SK-N-SH treated with all-trans-retinoic acid at 6 μM for 48 hours (cell line): ENCODE results near the gene MYO16.

Experiments
- ARNTL ChIP-seq: fragments of 450-650 bp; formaldehyde crosslinking; IDR thresholded peaks from 2 replicates; pipeline ENCODE4 v1.5.0; 2020; ENCODE audit warnings: low read depth, mild to moderate bottlenecking, moderate library complexity, borderline replicate concordance
- BACH2 ChIP-seq: fragments of 250-450 bp; sonication (Bioruptor Pico); IDR thresholded peaks from 2 replicates; pipeline ENCODE4 v1.9.0; 2021; ENCODE audit warnings: mild to moderate bottlenecking, borderline replicate concordance
- CSDC2 ChIP-seq: fragments of 250-450 bp; sonication (Bioruptor Pico); IDR thresholded peaks from 2 replicates; pipeline ENCODE4 v1.5.0; 2020; ENCODE audit warnings: mild to moderate bottlenecking, moderate library complexity
- SNAI2 ChIP-seq: fragments of 250-450 bp; sonication (Bioruptor Pico); IDR thresholded peaks from 2 replicates; pipeline ENCODE4 v1.5.0; 2020; ENCODE audit warnings: mild to moderate bottlenecking, moderate library complexity
- TCF4 ChIP-seq: fragments of 250-450 bp; sonication (Bioruptor Pico); IDR thresholded peaks from 2 replicates; pipeline ENCODE4 v1.8.0; 2021; ENCODE audit warnings: mild to moderate bottlenecking, moderate library complexity, borderline replicate concordance
- TOX ChIP-seq: fragments of 250-450 bp; sonication (Bioruptor Pico); IDR thresholded peaks from 2 replicates; pipeline ENCODE4 v1.8.0; 2021; ENCODE audit warnings: mild to moderate bottlenecking, moderate library complexity, borderline replicate concordance
- ZC3H10 ChIP-seq: fragments of 250-450 bp; sonication (Bioruptor Pico); IDR thresholded peaks from 2 replicates; pipeline ENCODE4 v1.5.1; 2021; ENCODE audit warnings: mild to moderate bottlenecking, moderate library complexity
- ZFP3 ChIP-seq: fragments of 250-450 bp; sonication (Bioruptor Pico); IDR thresholded peaks from 2 replicates; pipeline ENCODE4 v1.5.0; 2020; ENCODE audit warnings: mild to moderate bottlenecking, moderate library complexity
- TF ChIP-seq, protein P1 (sequence below): fragments of 250-450 bp; sonication (Bioruptor Pico); IDR thresholded peaks from 2 replicates; pipeline ENCODE4 v1.5.1; 2020; ENCODE audit warnings: low read depth, mild to moderate bottlenecking, moderate library complexity
- TF ChIP-seq, protein P2 (sequence below): fragments of 250-450 bp; sonication (Bioruptor Pico); IDR thresholded peaks from 2 replicates; pipeline ENCODE4 v1.5.1; 2021; ENCODE audit warnings: mild to moderate bottlenecking, moderate library complexity
- TF ChIP-seq, protein P3 (sequence below): fragments of 250-450 bp; sonication (Bioruptor Pico); IDR thresholded peaks from 2 replicates; pipeline ENCODE4 v1.8.0; 2021; ENCODE audit warnings: low read depth, mild to moderate bottlenecking, moderate library complexity, borderline replicate concordance
- TF ChIP-seq, protein P4 (sequence below): fragments of 250-450 bp; sonication (Bioruptor Pico); IDR thresholded peaks from 2 replicates; pipeline ENCODE4 v1.8.0; 2020; ENCODE audit warnings: mild to moderate bottlenecking, moderate library complexity, borderline replicate concordance

DNA sequence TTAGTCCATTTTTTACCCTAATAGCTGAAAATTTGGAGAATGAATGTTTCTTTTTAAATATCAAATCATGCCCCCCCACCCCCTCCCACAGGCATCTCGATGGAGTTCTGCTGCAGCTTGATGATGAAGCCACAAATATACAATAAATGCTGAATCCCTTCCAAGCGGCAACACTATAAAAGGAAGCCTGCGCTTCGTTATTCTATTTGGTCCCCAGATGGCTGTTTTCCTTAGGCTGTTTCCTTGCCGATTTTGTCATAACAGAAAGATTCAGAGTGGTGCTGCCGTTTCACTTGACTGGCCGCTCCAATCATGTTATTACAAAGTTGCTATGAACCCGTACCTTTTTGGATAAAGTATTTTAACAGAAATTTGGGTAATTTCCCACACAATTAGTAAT is 79.5 kb downstream of the MYO16 start:
- TF ChIP-seq ARNTL (CRISPR knock-in tag) (no peak), CSDC2 (CRISPR knock-in tag) (no peak), ZFP3 (CRISPR knock-in tag) (no peak), TCF4 (CRISPR knock-in tag) (no peak), SNAI2 (CRISPR knock-in tag) (no peak), BACH2 (CRISPR knock-in tag) (no peak), ZC3H10 (no peak), TOX (no peak)
- TF ChIP-seq, protein P1, sequence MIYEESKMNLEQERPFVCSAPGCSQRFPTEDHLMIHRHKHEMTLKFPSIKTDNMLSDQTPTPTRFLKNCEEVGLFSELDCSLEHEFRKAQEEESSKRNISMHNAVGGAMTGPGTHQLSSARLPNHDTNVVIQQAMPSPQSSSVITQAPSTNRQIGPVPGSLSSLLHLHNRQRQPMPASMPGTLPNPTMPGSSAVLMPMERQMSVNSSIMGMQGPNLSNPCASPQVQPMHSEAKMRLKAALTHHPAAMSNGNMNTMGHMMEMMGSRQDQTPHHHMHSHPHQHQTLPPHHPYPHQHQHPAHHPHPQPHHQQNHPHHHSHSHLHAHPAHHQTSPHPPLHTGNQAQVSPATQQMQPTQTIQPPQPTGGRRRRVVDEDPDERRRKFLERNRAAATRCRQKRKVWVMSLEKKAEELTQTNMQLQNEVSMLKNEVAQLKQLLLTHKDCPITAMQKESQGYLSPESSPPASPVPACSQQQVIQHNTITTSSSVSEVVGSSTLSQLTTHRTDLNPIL, result no peak
- TF ChIP-seq, protein P2, sequence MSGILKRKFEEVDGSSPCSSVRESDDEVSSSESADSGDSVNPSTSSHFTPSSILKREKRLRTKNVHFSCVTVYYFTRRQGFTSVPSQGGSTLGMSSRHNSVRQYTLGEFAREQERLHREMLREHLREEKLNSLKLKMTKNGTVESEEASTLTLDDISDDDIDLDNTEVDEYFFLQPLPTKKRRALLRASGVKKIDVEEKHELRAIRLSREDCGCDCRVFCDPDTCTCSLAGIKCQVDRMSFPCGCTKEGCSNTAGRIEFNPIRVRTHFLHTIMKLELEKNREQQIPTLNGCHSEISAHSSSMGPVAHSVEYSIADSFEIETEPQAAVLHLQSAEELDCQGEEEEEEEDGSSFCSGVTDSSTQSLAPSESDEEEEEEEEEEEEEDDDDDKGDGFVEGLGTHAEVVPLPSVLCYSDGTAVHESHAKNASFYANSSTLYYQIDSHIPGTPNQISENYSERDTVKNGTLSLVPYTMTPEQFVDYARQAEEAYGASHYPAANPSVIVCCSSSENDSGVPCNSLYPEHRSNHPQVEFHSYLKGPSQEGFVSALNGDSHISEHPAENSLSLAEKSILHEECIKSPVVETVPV (CRISPR knock-in tag), result no peak
- TF ChIP-seq, protein P3, sequence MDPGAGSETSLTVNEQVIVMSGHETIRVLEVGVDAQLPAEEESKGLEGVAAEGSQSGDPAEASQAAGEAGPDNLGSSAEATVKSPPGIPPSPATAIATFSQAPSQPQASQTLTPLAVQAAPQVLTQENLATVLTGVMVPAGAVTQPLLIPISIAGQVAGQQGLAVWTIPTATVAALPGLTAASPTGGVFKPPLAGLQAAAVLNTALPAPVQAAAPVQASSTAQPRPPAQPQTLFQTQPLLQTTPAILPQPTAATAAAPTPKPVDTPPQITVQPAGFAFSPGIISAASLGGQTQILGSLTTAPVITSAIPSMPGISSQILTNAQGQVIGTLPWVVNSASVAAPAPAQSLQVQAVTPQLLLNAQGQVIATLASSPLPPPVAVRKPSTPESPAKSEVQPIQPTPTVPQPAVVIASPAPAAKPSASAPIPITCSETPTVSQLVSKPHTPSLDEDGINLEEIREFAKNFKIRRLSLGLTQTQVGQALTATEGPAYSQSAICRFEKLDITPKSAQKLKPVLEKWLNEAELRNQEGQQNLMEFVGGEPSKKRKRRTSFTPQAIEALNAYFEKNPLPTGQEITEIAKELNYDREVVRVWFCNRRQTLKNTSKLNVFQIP (CRISPR knock-in tag), result no peak
- TF ChIP-seq, protein P4, sequence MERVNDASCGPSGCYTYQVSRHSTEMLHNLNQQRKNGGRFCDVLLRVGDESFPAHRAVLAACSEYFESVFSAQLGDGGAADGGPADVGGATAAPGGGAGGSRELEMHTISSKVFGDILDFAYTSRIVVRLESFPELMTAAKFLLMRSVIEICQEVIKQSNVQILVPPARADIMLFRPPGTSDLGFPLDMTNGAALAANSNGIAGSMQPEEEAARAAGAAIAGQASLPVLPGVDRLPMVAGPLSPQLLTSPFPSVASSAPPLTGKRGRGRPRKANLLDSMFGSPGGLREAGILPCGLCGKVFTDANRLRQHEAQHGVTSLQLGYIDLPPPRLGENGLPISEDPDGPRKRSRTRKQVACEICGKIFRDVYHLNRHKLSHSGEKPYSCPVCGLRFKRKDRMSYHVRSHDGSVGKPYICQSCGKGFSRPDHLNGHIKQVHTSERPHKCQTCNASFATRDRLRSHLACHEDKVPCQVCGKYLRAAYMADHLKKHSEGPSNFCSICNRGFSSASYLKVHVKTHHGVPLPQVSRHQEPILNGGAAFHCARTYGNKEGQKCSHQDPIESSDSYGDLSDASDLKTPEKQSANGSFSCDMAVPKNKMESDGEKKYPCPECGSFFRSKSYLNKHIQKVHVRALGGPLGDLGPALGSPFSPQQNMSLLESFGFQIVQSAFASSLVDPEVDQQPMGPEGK (CRISPR knock-in tag), result no peak
